ENCODE data around the gene NDUFC2.
"Not testable (repeated sequence)": the region's sequence is repeated elsewhere in the genome, so short reads cannot be mapped to it uniquely, and the experiment has no call there.

NDUFC2 gene

GRCh38 chr11:78080084-78080817 is 589 bp upstream of the NDUFC2 start:
- FAIRE-seq: no peak
- no peak for DNase-seq (ENCODE audit: low spot score)

DNA sequence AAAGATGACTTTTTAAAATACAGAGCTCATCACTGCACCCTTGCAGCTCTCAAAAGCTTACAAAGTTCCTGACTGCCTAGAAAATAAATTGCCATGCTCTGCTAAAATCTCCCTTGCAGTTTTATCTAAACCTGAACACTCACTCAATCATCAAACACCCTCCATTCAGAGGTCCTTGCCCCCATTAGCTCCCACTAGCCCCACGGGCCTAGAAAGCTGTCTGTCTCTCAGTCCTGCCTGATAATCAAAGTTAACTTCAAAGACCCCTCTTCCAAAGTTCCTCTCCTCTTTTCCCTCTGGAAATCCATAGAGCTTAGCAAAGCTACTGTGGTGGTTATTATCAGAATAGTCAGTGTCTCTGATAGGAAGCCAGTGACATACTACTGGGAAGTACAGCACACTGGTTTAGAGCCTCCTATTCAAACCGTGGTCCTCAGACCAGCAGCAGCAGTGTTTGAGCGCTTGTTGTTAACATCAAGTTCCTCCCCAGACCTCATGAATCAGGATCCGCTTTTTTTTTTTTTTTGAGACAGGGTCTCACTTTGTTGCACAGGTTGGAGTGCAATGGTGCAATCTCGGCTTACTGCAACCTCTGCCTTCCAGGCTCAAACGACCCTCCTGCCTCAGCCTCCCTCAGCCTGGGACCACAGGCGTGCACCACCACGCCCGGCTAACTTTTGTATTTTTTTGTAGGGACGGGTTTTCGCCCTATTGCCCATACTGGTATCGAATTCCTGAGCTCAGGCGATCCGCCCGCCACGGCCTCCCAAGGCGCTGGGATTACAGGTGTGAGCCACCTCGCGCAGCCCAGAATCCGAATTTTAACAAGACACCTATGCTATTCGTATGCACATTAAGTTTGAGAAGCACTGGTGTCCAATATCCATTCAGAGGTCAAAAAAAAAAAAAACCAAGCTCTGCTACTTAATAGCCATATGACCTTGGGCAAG is 1.2 kb downstream of the NDUFC2 start:
- no peak for DNase-seq (ENCODE audit: low spot score)
- FAIRE-seq: no peak

- not testable (repeated sequence) for DNase-seq (ENCODE audit: low spot score); FAIRE-seq
Measured at GRCh38 chr11:78077592-78077991, 2.1 kb downstream of the NDUFC2 start.

GRCh38 chr11:78076733-78077403 is 2.8 kb downstream of the NDUFC2 start:
- DNase-seq (ENCODE audit: low spot score) (no peak), FAIRE-seq (no peak)

- DNase-seq (ENCODE audit: low spot score) (no peak), FAIRE-seq (no peak)
Measured at GRCh38 chr11:78074756-78075155, 4.9 kb downstream of the NDUFC2 start.

GRCh38 chr11:78072455-78072854 is 7.2 kb downstream of the NDUFC2 start:
- DNase-seq (ENCODE audit: low spot score) (no peak), FAIRE-seq (no peak)

- no peak for FAIRE-seq
Measured at GRCh38 chr11:78071717-78072116, 7.9 kb downstream of the NDUFC2 start.

GRCh38 chr11:78070621-78071020 is 9.0 kb downstream of the NDUFC2 start:
- DNase-seq (ENCODE audit: low spot score) (no peak), FAIRE-seq (no peak)

More at GRCh38 chr11:78071717-78072116, 7.9 kb downstream of the NDUFC2 start:
- DNase-seq (ENCODE audit: low spot score): no peak

GRCh38 chr11:78069465-78069864 is 10.2 kb downstream of the NDUFC2 start:
- FAIRE-seq: no peak
- no peak for DNase-seq (ENCODE audit: low spot score)

DNA sequence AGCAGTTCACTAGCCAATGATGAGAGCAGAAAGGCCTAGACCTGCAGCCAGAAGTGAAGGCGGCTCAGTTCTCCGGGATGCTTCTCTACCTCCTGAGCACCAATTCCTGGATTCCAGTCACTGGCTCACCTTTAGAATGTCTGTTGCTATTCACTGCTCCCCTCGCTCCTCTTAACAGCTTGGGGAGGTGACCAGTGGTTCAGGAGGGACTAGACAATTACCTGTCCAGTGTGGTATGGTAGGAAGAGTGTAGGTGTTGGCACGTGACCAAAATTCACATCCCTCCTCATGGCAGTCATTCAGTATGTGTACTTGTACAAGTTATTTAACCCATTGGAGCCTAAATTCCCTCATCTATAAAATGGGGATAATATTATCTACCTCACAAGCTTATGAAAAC is 12.0 kb downstream of the NDUFC2 start:
- DNase-seq (ENCODE audit: low spot score) (no peak), FAIRE-seq (no peak)

DNA sequence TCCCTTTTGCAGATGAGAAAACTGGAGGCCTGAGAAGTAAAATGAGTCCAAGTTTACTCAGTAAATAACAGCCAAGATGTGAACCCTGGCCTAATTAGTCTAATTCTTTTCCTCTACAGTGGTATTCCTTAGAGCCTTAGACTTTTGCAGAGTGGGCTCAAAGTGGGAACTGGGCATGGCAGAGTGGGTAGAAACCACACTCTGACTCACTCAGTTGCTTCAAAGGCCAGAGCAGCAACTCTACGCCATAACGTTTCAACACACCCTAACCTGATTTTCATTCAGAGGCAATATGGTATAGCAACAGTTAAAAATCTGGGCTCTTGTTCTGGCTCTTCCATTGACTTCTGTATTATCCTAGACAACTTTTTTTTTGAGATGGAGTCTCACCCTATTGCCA is 13.2 kb downstream of the NDUFC2 start:
- FAIRE-seq: no peak

GRCh38 chr11:78065203-78065602 is 14.5 kb downstream of the NDUFC2 start:
- no peak for DNase-seq (ENCODE audit: low spot score)
- no peak for FAIRE-seq

More for the DNA sequence above, 13.2 kb downstream of the NDUFC2 start:
- no peak for DNase-seq (ENCODE audit: low spot score)

DNA sequence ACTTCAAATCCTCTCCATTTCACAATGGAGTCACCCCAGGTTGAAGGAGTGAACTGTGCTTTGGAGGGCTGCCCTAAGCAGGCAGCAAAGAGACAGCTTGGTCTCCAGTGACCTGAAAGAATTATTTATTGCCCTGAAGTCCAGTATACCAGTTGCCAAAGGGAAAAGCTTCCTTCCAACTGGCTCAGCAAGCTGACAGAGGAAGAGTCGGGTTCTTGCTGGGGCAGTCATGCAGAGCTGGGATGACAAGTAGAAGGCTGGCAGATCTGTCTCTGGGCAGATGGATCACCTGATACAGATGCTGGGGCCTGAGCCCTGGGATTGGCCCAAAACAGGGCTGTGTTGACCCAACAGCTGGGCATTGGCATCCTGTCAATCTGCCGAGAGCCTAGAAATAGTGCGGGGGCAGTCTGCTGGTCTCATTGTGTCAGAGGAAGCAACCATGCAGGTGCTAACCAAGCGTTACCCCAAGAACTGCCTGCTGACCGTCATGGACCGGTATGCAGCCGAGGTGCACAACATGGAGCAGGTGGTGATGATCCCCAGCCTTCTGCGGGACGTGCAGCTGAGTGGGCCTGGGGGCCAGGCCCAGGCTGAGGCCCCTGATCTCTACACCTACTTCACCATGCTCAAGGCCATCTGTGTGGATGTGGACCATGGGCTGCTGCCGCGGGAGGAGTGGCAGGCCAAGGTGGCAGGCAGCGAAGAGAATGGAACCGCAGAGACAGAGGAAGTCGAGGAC is 16.1 kb downstream of the NDUFC2 start, which contains the start of gene THRSP:
Gene THRSP, plus strand, starts transcription at position 422 of the 742 bp plus-strand sequence. Its CDS starts 21 bp downstream, at position 443.
- no peak for DNase-seq (ENCODE audit: low spot score)

GRCh38 chr11:78062671-78063070 is 17.0 kb downstream of the NDUFC2 start:
- no peak for FAIRE-seq
- DNase-seq (ENCODE audit: low spot score): no peak

More for the DNA sequence above, 16.1 kb downstream of the NDUFC2 start, which contains the start of gene THRSP:
- FAIRE-seq: no peak

- FAIRE-seq: no peak
- no peak for DNase-seq (ENCODE audit: low spot score)
Measured at GRCh38 chr11:78061921-78062311, 17.7 kb downstream of the NDUFC2 start.

DNA sequence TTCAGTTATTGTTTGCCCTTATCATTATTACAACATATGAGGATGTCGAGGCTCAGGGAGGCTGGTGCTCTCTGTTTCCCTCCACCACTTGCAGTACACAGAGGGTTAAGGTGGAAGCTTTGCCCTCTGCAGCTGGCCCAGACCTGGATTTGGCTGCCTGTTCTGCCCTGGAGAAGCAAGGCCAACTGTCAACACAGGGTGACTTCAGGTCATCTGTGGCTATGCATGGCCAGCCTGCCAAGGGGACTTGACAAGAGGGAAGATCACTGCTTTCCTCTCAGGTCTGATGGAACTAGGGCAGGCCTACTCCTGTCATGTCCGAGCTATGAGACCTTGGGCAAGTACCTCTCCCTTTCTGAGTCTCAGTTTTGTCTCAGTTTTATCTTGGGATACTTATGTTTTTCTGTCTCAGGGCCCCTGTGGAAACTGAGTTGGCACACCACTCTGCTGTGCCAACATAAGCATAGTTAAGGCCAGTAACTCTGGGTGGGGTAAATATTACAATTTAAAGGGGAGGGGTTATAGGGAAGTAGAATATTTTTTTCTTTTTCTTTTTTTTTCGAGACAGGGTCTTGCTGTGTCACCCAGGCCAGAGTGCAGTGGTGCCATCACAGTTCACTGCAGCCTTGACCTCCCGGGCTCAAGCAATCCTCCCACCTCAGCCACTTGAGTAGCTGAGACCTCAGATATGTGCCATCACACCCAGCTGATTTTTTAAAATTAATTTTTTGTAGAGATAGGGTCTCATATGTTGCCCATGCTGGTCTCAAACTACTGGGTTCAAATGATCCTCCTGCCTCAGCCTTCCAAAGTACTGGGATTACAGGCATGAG is 18.4 kb downstream of the NDUFC2 start:
- no peak for DNase-seq (ENCODE audit: low spot score)
- no peak for FAIRE-seq

DNA sequence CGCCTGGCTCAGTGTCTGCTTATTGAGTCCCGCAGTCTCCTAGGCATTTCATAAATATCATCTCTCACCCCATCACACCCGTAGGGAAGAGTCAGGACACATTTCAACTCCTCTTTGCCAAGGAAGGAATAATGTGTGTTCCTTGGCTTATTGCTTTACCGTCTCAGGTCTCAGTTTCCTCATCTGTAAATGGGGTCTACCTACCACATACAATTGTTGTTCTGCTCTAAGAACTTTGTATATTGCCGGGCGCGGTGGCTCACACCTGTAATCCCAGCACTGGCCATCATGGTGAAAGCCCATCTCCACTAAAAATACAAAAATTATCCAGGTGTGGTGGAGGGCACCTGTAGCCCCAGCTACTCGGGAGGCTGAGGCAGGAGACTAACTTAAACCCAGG is 19.1 kb downstream of the NDUFC2 start:
- DNase-seq (ENCODE audit: low spot score) (no peak), FAIRE-seq (no peak)

- FAIRE-seq: not testable (repeated sequence)
Measured at GRCh38 chr11:78059749-78060328, 19.8 kb downstream of the NDUFC2 start.

GRCh38 chr11:78057462-78058055 is 22.1 kb downstream of the NDUFC2 start:
- DNase-seq (ENCODE audit: low spot score) (no peak), FAIRE-seq (no peak)

More at GRCh38 chr11:78059749-78060328, 19.8 kb downstream of the NDUFC2 start:
- not testable (repeated sequence) for DNase-seq (ENCODE audit: low spot score)

Data from RCC 7860 (cell line).